Loucy (cell line): Measurements from ENCODE around the gene AKR1D1.

Experiments
- H2AFZ ChIP-seq: fragments of 200-600 bp; sonication (generic); 2 replicates; pipeline ENCODE4 v1.6.0; 2016; ENCODE audit warnings: antibody characterized with exemption, mild to moderate bottlenecking, low read length, moderate library complexity
- H3F3A ChIP-seq: fragments of 200-600 bp; 2 replicates; pipeline ENCODE4 v1.6.0; 2016; ENCODE audit warnings: antibody characterized with exemption, low read depth, mild to moderate bottlenecking
- H3K27me3 ChIP-seq: fragments of 200-600 bp; sonication (generic); 2 replicates; pipeline ENCODE4 v1.6.1; 2014; ENCODE audit warnings: low read length, mild to moderate bottlenecking; ENCODE audit not compliant: insufficient read depth, poor library complexity, severe bottlenecking
- H3K36me3 ChIP-seq: fragments of 200-600 bp; sonication (generic); 2 replicates; pipeline ENCODE4 v1.6.1; 2016; ENCODE audit warnings: low read length; ENCODE audit not compliant: insufficient read depth
- H3K4me1 ChIP-seq: fragments of 200-600 bp; sonication (generic); 2 replicates; pipeline ENCODE4 v1.5.1; 2014; ENCODE audit warnings: low read length, mild to moderate bottlenecking; ENCODE audit not compliant: insufficient read depth, poor library complexity, severe bottlenecking
- H3K4me2 ChIP-seq: fragments of 200-600 bp; sonication (generic); 2 replicates; pipeline ENCODE4 v1.6.0; 2014; ENCODE audit warnings: antibody characterized with exemption, low read length, low read depth, mild to moderate bottlenecking; ENCODE audit not compliant: poor library complexity, severe bottlenecking
- H3K4me3 ChIP-seq: fragments of 200-600 bp; sonication (generic); 2 replicates; pipeline ENCODE4 v1.5.1; 2014; ENCODE audit warnings: low read length, mild to moderate bottlenecking, mixed read lengths; ENCODE audit not compliant: poor library complexity, severe bottlenecking
- H3K79me2 ChIP-seq: fragments of 200-600 bp; sonication (generic); 2 replicates; pipeline ENCODE4 v1.6.1; 2014; ENCODE audit warnings: low read length; ENCODE audit not compliant: insufficient read depth
- H3K9ac ChIP-seq: fragments of 200-600 bp; sonication (generic); 2 replicates; pipeline ENCODE4 v1.6.0; 2014; ENCODE audit warnings: mild to moderate bottlenecking, low read depth, low read length, moderate library complexity; ENCODE audit not compliant: poor library complexity, severe bottlenecking
- H3K9me2 ChIP-seq: fragments of 200-600 bp; sonication (generic); replicated peaks from 2 replicates; pipeline ENCODE4 v1.6.1; 2016; ENCODE audit warnings: low read depth, low read length, mixed read lengths
- H3K9me3 ChIP-seq: fragments of 200-600 bp; sonication (generic); 2 replicates; pipeline ENCODE4 v1.6.1; 2014; ENCODE audit warnings: mild to moderate bottlenecking, antibody characterized with exemption, low read length, low read depth; ENCODE audit not compliant: insufficient read depth
- H4K20me1 ChIP-seq: fragments of 200-600 bp; sonication (generic); 2 replicates; pipeline ENCODE4 v1.6.0; 2014; ENCODE audit warnings: antibody characterized with exemption, low read length, mild to moderate bottlenecking; ENCODE audit not compliant: insufficient read depth, poor library complexity, severe bottlenecking
- EZH2phosphoT487 ChIP-seq: fragments of 200-600 bp; IDR thresholded peaks from 2 replicates; pipeline ENCODE4 v1.6.1; 2018; ENCODE audit warnings: antibody characterized with exemption, mild to moderate bottlenecking, moderate library complexity, borderline replicate concordance
- TF ChIP-seq, protein P1 (sequence below): fragments of 200-600 bp; sonication (generic); conservative IDR thresholded peaks from 2 replicates; pipeline ENCODE4 v1.5.1; 2014; ENCODE audit warnings: mild to moderate bottlenecking, antibody characterized with exemption, low read length

AKR1D1 gene

DNA sequence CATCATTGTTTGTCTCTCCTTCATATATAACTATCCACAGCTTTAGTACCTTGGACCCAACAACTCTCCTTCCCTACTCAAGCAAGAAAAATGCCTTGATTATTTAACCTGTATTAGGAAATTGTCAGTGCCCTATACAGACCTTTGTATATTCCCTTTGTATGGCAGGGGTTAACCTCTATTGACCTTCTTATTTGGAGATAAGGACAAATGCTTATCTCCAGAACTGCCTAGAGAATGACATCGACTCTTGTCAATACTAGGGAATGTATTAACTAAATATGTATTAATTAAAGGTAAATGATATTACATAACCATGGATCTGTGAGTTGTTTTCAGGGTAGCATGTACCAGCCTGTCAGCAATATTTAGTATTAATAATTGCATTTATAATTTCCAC lies 10.4 kb upstream of the AKR1D1 start:
- Histone ChIP-seq H3K4me1 (peaks cover 7% of the 10 kb centered on the region), H3K36me3 (no peaks in the 10 kb centered on the region), H3K79me2 (no peaks in the 10 kb centered on the region), H3K4me2 (no peak overlapping the region), H3F3A (no peaks in the 10 kb centered on the region), H3K4me3 (no peak overlapping the region), H3K9ac (no peak overlapping the region), H3K9me2 (no peaks in the 10 kb centered on the region), H3K9me3 (no peaks in the 10 kb centered on the region), H3K27me3 (no peaks in the 10 kb centered on the region), H2AFZ (no peak overlapping the region), H4K20me1 (no peaks in the 10 kb centered on the region)
- TF ChIP-seq EZH2phosphoT487: no peak
- TF ChIP-seq, protein P1, sequence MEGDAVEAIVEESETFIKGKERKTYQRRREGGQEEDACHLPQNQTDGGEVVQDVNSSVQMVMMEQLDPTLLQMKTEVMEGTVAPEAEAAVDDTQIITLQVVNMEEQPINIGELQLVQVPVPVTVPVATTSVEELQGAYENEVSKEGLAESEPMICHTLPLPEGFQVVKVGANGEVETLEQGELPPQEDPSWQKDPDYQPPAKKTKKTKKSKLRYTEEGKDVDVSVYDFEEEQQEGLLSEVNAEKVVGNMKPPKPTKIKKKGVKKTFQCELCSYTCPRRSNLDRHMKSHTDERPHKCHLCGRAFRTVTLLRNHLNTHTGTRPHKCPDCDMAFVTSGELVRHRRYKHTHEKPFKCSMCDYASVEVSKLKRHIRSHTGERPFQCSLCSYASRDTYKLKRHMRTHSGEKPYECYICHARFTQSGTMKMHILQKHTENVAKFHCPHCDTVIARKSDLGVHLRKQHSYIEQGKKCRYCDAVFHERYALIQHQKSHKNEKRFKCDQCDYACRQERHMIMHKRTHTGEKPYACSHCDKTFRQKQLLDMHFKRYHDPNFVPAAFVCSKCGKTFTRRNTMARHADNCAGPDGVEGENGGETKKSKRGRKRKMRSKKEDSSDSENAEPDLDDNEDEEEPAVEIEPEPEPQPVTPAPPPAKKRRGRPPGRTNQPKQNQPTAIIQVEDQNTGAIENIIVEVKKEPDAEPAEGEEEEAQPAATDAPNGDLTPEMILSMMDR: no peak

DNA sequence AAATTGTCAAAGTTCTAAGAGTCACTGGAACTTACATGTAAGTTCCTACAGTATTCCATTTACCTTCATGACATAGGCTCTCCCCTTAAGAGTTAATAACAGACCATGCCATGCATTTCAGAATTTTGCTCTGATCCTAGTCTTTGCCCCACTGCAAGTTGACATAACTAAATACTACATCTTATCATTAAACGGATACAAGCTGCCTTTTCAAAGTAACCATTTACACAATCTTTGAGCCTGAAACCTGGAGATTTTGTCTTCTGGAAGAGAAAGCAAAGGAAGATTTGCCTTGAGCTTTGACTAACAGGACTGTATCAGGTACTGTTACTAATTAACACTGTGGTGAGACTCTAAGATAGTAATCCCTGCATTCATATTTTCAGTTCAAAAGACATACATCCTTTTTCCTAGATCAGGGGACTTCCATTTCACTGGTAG lies 9.3 kb upstream of the AKR1D1 start:
- Histone ChIP-seq H3K4me3 (no peak overlapping the region), H3K36me3 (no peaks in the 10 kb centered on the region), H3K27me3 (no peaks in the 10 kb centered on the region), H3K9me2 (no peaks in the 10 kb centered on the region), H2AFZ (no peak overlapping the region), H3K9ac (no peak overlapping the region), H3F3A (no peaks in the 10 kb centered on the region), H3K4me2 (no peak overlapping the region), H4K20me1 (no peaks in the 10 kb centered on the region), H3K4me1 (peaks cover 7% of the 10 kb centered on the region), H3K79me2 (no peaks in the 10 kb centered on the region), H3K9me3 (no peaks in the 10 kb centered on the region)
- TF ChIP-seq EZH2phosphoT487: no peak
- TF ChIP-seq, protein P1: no peak

DNA sequence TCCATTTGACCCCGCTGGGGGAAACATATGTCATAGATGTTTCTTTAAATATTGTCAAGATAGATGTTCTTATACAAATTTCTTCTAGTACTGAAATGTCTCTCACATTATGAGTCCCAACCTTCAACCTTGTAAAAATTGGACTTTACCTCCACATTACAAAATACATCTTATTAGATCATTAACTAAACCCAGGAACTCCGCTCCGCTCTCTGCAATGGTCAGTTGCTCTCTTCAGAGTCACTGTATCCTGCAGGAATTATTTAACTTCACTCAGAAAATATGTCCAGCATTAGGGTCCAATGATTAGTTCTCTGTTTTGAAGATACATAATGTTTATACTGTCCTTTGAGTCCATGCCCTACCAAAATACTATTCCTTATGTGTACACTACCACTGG lies 8.5 kb upstream of the AKR1D1 start:
- peaks cover 7% of the 10 kb centered on the region for H3K4me1 ChIP-seq
- H3K9me2 ChIP-seq: no peaks in the 10 kb centered on the region
- no peaks in the 10 kb centered on the region for H3K9me3 ChIP-seq
- TF ChIP-seq EZH2phosphoT487: no peak
- TF ChIP-seq, protein P1: no peak
- H2AFZ ChIP-seq: no peak overlapping the region
- no peaks in the 10 kb centered on the region for H3K36me3 ChIP-seq
- no peaks in the 10 kb centered on the region for H3K27me3 ChIP-seq
- no peaks in the 10 kb centered on the region for H3K79me2 ChIP-seq
- no peak overlapping the region for H3K4me3 ChIP-seq
- H3F3A ChIP-seq: no peaks in the 10 kb centered on the region
- peak overlapping the region; percentile 4 for H3K4me2 ChIP-seq
- H4K20me1 ChIP-seq: no peaks in the 10 kb centered on the region
- H3K9ac ChIP-seq: no peak overlapping the region
